Epithelial cell of proximal tubule (primary cell): Measurements from ENCODE around the gene DKK3. TPM values are rescaled to one million over a fixed set of nuclear protein-coding genes. Genes with fewer than 3 reads are reported as not detected.

ENCODE experiments used
- DNase-seq: peaks from one replicate; pipeline ENCODE4 v3.0.0-alpha.2; 2011; ENCODE audit warnings: low read depth
- H3K4me3 ChIP-seq: 2 replicates; pipeline ENCODE4 v1.5.1; 2011; ENCODE audit warnings: low read depth, mild to moderate bottlenecking, low read length
- total RNA-seq: library from RNA; depleted of rRNA; stranded (reverse); fragments of >200 nt; gene quantifications from 2 replicates; pipeline ENCODE4 v1.2.3, GENCODE V29; 2015
- TF ChIP-seq, protein P1 (sequence below): conservative IDR thresholded peaks from 2 replicates; pipeline ENCODE4 v1.5.1; 2012; ENCODE audit warnings: low read depth, mild to moderate bottlenecking, low read length

DKK3 gene
- total RNA-seq, 1 donor from 2014 or later: 133 TPM

DNA sequence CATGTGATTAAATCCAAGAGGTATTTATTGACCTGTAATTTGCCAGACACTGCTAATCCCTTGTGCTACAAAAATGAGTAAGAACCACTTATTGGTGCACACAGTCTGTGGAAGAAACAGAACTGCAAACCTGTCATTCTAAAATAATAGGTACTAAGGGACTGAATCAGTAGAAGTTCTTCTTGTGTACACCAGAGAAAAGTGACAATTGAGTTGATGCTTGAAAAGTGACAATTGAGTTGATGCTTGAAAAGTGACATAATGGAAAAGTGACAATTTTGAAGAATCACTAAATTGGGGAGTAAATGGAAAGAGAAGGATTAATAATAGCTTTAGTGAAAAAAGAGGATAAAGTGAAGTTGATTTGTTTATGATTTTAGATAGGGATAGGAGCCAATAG is 56.4 kb downstream of the DKK3 start:
- H3K4me3 ChIP-seq: no peak overlapping the region
- TF ChIP-seq, protein P1, sequence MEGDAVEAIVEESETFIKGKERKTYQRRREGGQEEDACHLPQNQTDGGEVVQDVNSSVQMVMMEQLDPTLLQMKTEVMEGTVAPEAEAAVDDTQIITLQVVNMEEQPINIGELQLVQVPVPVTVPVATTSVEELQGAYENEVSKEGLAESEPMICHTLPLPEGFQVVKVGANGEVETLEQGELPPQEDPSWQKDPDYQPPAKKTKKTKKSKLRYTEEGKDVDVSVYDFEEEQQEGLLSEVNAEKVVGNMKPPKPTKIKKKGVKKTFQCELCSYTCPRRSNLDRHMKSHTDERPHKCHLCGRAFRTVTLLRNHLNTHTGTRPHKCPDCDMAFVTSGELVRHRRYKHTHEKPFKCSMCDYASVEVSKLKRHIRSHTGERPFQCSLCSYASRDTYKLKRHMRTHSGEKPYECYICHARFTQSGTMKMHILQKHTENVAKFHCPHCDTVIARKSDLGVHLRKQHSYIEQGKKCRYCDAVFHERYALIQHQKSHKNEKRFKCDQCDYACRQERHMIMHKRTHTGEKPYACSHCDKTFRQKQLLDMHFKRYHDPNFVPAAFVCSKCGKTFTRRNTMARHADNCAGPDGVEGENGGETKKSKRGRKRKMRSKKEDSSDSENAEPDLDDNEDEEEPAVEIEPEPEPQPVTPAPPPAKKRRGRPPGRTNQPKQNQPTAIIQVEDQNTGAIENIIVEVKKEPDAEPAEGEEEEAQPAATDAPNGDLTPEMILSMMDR: no peak
- no peak for DNase-seq

DNA sequence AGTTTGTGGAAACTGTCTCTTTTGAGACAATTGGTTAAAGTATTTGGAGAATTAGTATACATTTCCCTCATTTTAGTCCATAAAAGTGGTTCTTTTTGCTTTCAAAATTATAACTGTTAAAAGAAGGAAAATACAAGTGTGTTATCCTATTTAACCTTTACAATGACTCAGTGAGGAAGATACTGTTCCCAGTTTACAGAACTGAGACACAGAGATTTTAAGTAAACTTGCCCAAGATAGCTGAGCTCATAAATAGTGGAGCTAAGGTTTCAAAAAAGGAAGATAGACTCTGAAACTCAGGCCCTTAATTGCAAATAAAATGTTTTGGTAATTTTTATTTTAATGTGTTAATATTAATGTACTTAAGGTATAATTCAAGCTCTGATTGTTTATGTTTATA is 58.9 kb downstream of the DKK3 start:
- DNase-seq: no peak
- H3K4me3 ChIP-seq: no peak overlapping the region
- TF ChIP-seq, protein P1: no peak

DNA sequence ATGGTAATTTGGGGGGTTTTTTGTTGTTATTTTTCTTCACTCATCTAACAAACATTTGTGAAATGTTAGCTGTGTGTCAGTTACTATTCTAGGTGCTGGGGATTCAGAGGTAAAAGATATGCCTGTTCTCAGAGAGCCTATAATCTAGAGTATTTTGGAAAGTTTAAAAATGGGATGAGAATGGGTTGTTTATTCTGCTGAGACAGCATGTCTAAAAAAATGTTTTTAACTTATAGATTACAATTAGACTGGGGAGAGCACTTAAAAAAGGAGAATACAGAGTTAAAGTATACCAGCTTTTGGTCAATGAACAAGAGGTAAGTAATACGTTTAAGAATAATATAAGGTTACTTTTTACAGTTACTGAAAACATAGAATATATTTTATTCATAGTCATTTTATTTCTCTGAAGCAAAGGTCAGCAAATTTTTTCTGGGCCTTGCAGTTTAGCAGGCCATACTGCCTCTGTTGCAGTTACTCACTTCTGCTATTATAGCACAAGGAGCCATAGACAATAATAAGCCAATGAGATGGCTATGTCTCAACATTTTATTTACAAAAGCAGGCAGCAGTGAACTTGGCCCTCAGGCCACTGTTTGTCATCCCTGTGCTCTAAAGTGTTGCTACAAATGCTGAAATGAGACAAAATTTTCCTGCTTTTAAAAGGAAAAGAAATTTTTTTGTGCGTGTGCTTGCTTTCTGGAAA is 60.0 kb downstream of the DKK3 start:
- H3K4me3 ChIP-seq: no peak overlapping the region
- DNase-seq: no peak
- TF ChIP-seq, protein P1: no peak

DNA sequence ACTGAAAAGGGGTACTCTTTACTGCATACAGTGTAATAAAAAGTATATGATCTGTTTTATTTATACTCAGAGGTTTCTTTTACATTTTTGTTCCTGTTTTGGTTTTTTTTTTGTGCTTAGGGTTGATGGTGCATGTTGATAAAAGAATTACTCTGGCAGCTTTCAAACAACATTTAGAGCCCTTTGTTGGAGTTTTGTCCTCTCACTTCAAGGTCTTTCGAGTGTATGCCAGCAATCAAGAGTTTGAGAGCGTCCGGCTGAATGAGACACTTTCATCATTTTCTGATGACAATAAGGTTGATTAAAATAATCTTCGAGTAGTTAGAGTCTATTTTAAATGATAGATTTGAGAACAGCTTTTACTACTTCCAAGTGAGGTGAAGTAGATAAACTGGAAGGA is 60.6 kb downstream of the DKK3 start:
- DNase-seq: no peak
- no peak overlapping the region for H3K4me3 ChIP-seq

DNA sequence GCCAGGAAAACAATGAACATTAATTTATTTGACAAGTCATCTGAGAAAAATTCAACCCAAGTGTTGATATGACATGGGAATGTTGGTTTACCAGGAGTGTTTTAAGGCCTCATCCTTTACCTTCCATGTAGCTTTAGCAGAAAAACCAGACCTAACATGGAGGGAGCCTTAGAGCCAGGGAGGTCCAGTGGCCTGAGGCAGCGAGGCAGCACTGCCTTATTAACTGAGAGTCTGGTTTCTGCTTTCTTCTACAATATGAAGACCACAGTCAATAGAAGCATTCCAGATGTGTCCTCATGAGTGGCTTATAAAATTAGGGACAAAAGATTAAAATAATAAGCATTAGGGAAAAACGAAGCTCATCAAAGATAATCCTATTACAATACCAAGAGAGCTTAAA is 61.5 kb downstream of the DKK3 start:
- TF ChIP-seq, protein P1: no peak
- no peak overlapping the region for H3K4me3 ChIP-seq
- DNase-seq: no peak

More for the DNA sequence above, 60.6 kb downstream of the DKK3 start:
- TF ChIP-seq, protein P1: no peak

DNA sequence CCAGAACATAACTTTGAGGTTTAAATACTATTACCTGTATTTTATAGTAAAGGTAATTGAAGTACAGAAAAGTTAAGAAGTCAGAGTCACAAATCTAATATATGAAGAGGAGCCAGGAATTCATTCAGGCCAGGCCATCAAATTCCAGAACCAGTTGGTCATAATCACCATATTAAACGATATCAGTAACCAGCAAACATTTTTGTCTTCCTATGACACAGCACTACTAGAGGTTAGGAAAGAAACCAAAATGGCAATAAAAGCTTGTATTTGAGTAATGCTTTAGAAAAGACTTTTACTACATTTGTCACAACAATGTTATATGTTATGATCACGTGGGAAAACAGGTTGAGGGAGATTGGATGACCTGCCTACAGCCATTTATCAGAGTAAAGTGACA is 62.2 kb downstream of the DKK3 start:
- no peak for DNase-seq
- TF ChIP-seq, protein P1: no peak
- H3K4me3 ChIP-seq: no peak overlapping the region

DNA sequence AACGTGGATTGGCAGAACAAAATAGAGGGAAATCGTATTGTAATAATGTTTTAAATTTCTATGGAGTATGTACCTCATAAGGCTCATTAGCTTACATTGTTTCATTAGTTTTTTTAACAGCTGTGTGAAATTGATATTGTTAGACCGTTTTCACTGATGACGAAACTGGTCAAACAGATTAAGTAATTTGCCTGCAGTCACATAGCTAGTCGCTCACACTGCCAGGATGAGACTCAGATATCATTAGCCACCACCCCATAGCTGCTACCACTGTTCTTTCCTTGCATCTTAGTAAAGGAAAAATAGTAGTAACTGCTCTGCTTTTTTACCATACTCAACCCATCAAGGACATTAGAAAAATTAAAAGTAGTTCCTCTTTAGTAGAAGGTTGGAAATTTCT is 64.0 kb downstream of the DKK3 start:
- TF ChIP-seq, protein P1: no peak
- no peak overlapping the region for H3K4me3 ChIP-seq
- DNase-seq: no peak
